Measurements from ENCODE around the gene TTC13.

TTC13 gene

GRCh38 chr1:230891413-230891812 is 87.2 kb downstream of the TTC13 start:
- TF ChIP-seq, protein P1, sequence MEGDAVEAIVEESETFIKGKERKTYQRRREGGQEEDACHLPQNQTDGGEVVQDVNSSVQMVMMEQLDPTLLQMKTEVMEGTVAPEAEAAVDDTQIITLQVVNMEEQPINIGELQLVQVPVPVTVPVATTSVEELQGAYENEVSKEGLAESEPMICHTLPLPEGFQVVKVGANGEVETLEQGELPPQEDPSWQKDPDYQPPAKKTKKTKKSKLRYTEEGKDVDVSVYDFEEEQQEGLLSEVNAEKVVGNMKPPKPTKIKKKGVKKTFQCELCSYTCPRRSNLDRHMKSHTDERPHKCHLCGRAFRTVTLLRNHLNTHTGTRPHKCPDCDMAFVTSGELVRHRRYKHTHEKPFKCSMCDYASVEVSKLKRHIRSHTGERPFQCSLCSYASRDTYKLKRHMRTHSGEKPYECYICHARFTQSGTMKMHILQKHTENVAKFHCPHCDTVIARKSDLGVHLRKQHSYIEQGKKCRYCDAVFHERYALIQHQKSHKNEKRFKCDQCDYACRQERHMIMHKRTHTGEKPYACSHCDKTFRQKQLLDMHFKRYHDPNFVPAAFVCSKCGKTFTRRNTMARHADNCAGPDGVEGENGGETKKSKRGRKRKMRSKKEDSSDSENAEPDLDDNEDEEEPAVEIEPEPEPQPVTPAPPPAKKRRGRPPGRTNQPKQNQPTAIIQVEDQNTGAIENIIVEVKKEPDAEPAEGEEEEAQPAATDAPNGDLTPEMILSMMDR (IDR thresholded peaks at IDR 0.05): no peak

GRCh38 chr1:230884646-230885045 is 94.0 kb downstream of the TTC13 start:
- TF ChIP-seq, protein P1 (IDR thresholded peaks at IDR 0.05): no peak

- TF ChIP-seq, protein P1 (IDR thresholded peaks at IDR 0.05): no peak
Measured at GRCh38 chr1:230883967-230884366, 94.7 kb downstream of the TTC13 start.

GRCh38 chr1:230879778-230880177 is 98.9 kb downstream of the TTC13 start:
- TF ChIP-seq, protein P1 (IDR thresholded peaks at IDR 0.05): no peak

- TF ChIP-seq, protein P1 (IDR thresholded peaks at IDR 0.05): no peak
Measured at GRCh38 chr1:230878591-230878990, 100.1 kb downstream of the TTC13 start.

DNA sequence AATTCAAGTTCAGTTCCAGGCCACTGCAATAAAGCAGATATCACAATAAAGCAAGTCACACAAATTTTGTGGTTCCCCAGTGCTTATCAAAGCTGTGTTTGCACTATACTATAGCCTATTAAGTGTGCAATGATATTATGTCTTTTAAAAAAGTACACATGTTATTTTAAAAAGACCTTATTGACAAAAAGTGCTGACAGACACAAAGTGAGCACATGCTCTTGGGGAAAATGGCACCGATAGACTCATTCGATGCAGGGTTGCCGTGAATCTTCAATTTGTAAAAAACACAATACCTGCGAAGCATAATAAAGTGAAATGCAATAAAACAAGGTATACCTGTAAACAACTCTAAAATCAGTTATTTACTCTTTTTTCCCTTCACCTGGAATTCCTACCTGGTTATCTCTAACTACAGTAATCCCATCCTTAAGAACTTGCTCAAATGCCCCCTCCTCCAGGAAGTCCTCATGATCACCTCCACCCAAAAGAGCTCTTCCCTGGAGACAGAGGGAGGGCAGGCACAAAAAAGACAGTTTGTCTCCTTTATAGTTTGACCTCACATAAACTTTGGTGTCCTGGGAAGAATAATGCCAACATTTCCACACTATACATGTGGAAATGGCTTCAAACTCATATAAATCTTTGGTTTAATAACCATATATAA is 100.6 kb downstream of the TTC13 start:
- TF ChIP-seq, protein P1 (IDR thresholded peaks at IDR 0.05): no peak

GRCh38 chr1:230877146-230877923 is 101.3 kb downstream of the TTC13 start:
- TF ChIP-seq, protein P1 (IDR thresholded peaks at IDR 0.05): no peak
